ENCODE measurements around the gene NACC2.

DNA sequence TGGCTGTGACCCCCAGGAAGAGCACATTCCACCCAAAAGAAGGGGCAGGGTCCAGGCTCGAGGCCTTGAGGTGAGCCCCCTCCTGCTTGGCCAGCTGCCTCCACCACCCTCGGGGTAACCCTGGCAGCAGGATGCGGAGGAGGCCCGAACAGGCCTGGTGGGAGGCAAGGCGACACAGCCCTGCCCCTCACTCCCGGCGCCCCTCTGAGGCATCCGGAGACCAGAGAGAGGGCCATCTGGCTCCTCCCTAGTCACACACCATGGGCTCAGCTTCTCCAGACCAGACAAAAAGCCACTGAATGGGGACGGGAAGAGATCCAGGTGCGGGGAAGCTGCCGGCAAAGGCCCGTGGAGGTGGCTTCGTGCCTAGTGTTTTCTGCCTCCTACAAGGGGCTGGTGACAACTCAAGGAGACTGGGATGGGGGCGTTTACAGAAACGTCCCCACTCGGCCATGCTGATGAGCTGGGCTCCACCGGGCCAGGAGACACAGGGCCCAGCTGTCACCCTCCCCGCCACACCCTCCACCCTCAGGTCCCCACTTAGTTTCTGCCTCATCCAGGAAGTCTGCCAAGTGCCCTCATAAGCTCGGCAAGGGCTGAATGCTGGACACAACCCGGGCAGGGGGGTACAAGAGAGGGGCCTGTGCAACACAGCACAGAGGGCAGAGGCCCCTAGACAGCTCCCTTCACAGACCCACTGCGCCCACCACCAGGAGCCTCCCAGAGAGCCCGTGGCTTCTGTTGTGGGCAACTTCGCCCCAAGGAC is 41.9 kb downstream of the NACC2 start:
- TF ChIP-seq, protein P1, sequence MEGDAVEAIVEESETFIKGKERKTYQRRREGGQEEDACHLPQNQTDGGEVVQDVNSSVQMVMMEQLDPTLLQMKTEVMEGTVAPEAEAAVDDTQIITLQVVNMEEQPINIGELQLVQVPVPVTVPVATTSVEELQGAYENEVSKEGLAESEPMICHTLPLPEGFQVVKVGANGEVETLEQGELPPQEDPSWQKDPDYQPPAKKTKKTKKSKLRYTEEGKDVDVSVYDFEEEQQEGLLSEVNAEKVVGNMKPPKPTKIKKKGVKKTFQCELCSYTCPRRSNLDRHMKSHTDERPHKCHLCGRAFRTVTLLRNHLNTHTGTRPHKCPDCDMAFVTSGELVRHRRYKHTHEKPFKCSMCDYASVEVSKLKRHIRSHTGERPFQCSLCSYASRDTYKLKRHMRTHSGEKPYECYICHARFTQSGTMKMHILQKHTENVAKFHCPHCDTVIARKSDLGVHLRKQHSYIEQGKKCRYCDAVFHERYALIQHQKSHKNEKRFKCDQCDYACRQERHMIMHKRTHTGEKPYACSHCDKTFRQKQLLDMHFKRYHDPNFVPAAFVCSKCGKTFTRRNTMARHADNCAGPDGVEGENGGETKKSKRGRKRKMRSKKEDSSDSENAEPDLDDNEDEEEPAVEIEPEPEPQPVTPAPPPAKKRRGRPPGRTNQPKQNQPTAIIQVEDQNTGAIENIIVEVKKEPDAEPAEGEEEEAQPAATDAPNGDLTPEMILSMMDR (IDR thresholded peaks at IDR 0.05; ENCODE audit: low read depth, low read length, missing input control): no peak
- no peak for TF ChIP-seq TAF1 (conservative IDR thresholded peaks at IDR 0.05)
- no peak for TF ChIP-seq JUND (IDR thresholded peaks at IDR 0.05)
- TF ChIP-seq, protein P2, sequence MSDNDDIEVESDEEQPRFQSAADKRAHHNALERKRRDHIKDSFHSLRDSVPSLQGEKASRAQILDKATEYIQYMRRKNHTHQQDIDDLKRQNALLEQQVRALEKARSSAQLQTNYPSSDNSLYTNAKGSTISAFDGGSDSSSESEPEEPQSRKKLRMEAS (IDR thresholded peaks at IDR 0.05): no peak
- TF ChIP-seq YY1 (IDR thresholded peaks at IDR 0.05): no peak
- TF ChIP-seq NR2F2 (IDR thresholded peaks at IDR 0.05): no peak
- no peak for TF ChIP-seq EGR1 (IDR thresholded peaks at IDR 0.05; ENCODE audit: low read depth in 2 of 2)
- TF ChIP-seq GABPA (IDR thresholded peaks at IDR 0.05 in 1 of 2, conservative IDR thresholded peaks at IDR 0.05 in 1 of 2): no peak
- TF ChIP-seq RXRA (IDR thresholded peaks at IDR 0.05): no peak
- TF ChIP-seq, protein P3, sequence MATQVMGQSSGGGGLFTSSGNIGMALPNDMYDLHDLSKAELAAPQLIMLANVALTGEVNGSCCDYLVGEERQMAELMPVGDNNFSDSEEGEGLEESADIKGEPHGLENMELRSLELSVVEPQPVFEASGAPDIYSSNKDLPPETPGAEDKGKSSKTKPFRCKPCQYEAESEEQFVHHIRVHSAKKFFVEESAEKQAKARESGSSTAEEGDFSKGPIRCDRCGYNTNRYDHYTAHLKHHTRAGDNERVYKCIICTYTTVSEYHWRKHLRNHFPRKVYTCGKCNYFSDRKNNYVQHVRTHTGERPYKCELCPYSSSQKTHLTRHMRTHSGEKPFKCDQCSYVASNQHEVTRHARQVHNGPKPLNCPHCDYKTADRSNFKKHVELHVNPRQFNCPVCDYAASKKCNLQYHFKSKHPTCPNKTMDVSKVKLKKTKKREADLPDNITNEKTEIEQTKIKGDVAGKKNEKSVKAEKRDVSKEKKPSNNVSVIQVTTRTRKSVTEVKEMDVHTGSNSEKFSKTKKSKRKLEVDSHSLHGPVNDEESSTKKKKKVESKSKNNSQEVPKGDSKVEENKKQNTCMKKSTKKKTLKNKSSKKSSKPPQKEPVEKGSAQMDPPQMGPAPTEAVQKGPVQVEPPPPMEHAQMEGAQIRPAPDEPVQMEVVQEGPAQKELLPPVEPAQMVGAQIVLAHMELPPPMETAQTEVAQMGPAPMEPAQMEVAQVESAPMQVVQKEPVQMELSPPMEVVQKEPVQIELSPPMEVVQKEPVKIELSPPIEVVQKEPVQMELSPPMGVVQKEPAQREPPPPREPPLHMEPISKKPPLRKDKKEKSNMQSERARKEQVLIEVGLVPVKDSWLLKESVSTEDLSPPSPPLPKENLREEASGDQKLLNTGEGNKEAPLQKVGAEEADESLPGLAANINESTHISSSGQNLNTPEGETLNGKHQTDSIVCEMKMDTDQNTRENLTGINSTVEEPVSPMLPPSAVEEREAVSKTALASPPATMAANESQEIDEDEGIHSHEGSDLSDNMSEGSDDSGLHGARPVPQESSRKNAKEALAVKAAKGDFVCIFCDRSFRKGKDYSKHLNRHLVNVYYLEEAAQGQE (IDR thresholded peaks at IDR 0.05): no peak
- TF ChIP-seq HNF4A (conservative IDR thresholded peaks at IDR 0.05): no peak

Data from liver (tissue), 3 donors.